Stimulated activated CD4-positive, alpha-beta T cell treated with anti-CD3 and anti-CD28 coated beads, TNF-alpha, amount 100 ng/mL, for 1 hour (primary cell): Measurements from ENCODE around the gene ADAMTS15.

Source experiments
- DNase-seq, 3 donors: peaks; one replicate each; pipeline ENCODE4 v3.0.0-alpha.2; 2020; ENCODE audit warnings: low read depth in 3 of 3, low spot score in 1 of 3

The ADAMTS15 gene

GRCh38 chr11:130416906-130417305, 31.5 kb upstream of the ADAMTS15 start:
- no peak for DNase-seq

GRCh38 chr11:130418210-130418609, 30.2 kb upstream of the ADAMTS15 start:
- no peak for DNase-seq

GRCh38 chr11:130418756-130419155, 29.7 kb upstream of the ADAMTS15 start:
- DNase-seq = no peak

GRCh38 chr11:130420478-130421198, 27.8 kb upstream of the ADAMTS15 start:
- DNase-seq = no peak

GRCh38 chr11:130421199-130421585, 27.3 kb upstream of the ADAMTS15 start:
- no peak for DNase-seq

GRCh38 chr11:130421697-130422096, 26.7 kb upstream of the ADAMTS15 start:
- no peak for DNase-seq

- DNase-seq = no peak
Observed at GRCh38 chr11:130422251-130422995, 26.0 kb upstream of the ADAMTS15 start.

GRCh38 chr11:130423541-130424142, 24.8 kb upstream of the ADAMTS15 start:
- no peak for DNase-seq

- DNase-seq = no peak
Observed at GRCh38 chr11:130424613-130425140, 23.8 kb upstream of the ADAMTS15 start.

GRCh38 chr11:130425156-130425555, 23.3 kb upstream of the ADAMTS15 start:
- no peak for DNase-seq

- DNase-seq = no peak
Observed at GRCh38 chr11:130426223-130426836, 22.1 kb upstream of the ADAMTS15 start.

- no peak for DNase-seq
Observed at GRCh38 chr11:130426837-130427341, 21.6 kb upstream of the ADAMTS15 start.

GRCh38 chr11:130427581-130428315, 20.7 kb upstream of the ADAMTS15 start:
- DNase-seq = no peak

GRCh38 chr11:130428316-130429119, 19.9 kb upstream of the ADAMTS15 start, which contains the start of gene ADAMTS8:
Gene ADAMTS8 (minus strand): TSS chr11:130428609. CDS start chr11:130428286, 323 bp downstream.
- no peak for DNase-seq

GRCh38 chr11:130429120-130429681, 19.2 kb upstream of the ADAMTS15 start:
- no peak for DNase-seq

- DNase-seq = no peak
Observed at GRCh38 chr11:130429983-130430382, 18.5 kb upstream of the ADAMTS15 start.

- DNase-seq = peak in 2 of 3 donors; percentile 15 to 45
Observed at GRCh38 chr11:130431331-130431773, 17.1 kb upstream of the ADAMTS15 start.

- DNase-seq = no peak
Observed at GRCh38 chr11:130431801-130432200, 16.6 kb upstream of the ADAMTS15 start.

GRCh38 chr11:130433357-130433756, 15.1 kb upstream of the ADAMTS15 start:
- no peak for DNase-seq
